Measurements from ENCODE around the gene ASPM.
"Not testable (repeated sequence)": the region's sequence is repeated elsewhere in the genome, so short reads cannot be mapped to it uniquely, and the experiment has no call there.

ASPM gene

DNA sequence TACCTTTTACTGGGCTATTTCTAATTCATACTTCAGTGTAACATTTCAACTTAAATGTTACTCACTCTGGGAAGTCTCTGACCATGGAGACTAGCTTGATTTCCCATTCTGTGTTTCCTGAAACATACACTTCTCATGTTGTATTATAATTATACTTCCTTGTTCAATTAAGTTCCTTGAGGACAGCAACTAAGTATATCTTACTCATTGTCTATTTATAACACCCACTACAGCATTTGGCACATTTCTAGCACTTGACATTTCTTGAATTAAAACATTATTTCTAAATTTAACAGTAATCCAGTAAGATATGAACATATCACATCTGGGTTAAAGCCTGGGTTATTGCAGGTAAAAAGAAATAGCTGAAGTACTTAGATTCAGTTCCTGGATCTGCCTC is 47.0 kb downstream of the ASPM start:
- in situ Hi-C loops (cut with HindIII; ENCODE audit: low pct_ligation_motif_present, low pct_unique_long_range_greater_than_20kb, low sequenced_read_pairs), result no loop called here
- DNase-seq, result no peak

- DNase-seq; in situ Hi-C loops (cut with HindIII; ENCODE audit: low pct_ligation_motif_present, low pct_unique_long_range_greater_than_20kb, low sequenced_read_pairs): not testable (repeated sequence)
Observed at GRCh38 chr1:197096971-197097370, 49.5 kb downstream of the ASPM start.

- no peak for DNase-seq
- in situ Hi-C loops (cut with HindIII; ENCODE audit: low pct_ligation_motif_present, low pct_unique_long_range_greater_than_20kb, low sequenced_read_pairs), result no loop called here
Observed at GRCh38 chr1:197096137-197096536, 50.3 kb downstream of the ASPM start.

DNA sequence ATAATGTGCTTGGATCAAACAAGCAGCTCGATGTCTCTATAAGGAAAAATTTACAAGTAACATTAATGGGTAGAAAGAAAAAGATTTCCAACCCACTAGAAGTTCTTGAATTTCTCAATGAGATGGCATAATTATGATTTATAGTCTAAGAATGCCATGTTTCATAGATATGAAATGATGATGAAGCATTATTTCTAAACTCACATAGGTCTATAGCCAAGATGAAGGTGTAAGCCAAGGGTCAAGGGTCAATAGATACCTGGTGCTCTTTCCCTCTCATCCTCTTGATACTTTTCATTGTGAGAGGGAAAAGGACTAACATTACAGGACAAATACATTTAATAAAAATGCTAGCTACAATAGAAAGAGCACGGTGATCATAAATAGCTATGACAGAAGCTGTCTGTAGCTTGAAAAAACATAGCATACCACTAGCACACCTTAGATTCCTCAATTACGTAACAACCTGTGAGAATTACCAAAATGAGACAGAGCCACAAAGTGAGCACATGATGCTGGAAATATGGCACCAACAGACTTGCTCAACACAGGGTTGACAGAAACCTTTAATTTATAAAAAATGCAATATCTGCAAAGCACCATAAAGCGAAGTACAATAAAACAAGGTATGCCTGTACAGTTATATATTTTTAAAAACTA is 53.1 kb downstream of the ASPM start:
- in situ Hi-C loops (cut with HindIII; ENCODE audit: low pct_ligation_motif_present, low pct_unique_long_range_greater_than_20kb, low sequenced_read_pairs), result no loop called here
- no peak for DNase-seq

DNA sequence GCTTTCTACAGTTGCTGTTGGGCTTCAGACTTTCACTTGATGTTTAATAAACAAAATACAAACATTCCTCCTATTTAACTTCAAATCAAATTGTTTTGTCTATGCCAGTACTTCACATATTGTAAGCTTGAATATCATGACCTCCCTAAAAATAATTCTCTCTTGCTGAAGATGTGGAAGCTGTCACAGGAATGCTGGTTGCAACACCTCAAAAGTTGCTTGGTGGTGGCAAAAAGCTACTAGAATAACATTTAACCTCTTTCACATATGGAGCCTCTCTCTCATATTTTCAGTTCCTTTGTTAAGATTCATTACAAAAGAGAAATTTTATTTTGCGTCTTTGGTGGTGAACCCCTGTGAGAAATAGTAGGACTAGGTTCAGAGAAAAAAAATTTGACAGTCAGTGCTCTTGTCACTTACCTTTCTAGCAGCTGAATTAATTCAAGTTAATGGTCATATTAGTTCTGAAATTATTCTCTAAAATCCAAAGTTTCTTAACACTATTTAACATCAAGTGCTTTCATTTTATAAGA is 53.9 kb downstream of the ASPM start:
- in situ Hi-C loops (cut with HindIII; ENCODE audit: low pct_ligation_motif_present, low pct_unique_long_range_greater_than_20kb, low sequenced_read_pairs), result no loop called here
- no peak for DNase-seq

DNA sequence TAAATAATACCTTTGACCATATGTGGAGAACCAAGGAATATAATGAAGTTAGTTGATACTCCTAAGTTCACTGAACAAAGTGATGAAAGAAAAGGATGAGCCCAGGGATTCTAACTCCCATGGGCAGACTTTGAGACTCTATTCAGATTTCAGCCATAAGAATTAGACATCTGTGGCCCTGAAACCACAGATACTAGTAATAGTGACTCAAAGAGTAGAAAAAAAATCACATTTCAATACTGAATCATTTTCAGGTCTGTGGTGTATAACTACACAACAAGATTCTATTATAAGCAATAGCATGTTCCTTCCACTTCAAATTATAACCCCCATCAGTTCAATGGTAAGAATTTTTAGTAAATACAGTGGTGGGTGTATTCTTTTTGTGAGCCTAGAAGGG is 63.0 kb downstream of the ASPM start:
- DNase-seq, result no peak
- in situ Hi-C loops (cut with HindIII; ENCODE audit: low pct_ligation_motif_present, low pct_unique_long_range_greater_than_20kb, low sequenced_read_pairs), result no loop called here

DNA sequence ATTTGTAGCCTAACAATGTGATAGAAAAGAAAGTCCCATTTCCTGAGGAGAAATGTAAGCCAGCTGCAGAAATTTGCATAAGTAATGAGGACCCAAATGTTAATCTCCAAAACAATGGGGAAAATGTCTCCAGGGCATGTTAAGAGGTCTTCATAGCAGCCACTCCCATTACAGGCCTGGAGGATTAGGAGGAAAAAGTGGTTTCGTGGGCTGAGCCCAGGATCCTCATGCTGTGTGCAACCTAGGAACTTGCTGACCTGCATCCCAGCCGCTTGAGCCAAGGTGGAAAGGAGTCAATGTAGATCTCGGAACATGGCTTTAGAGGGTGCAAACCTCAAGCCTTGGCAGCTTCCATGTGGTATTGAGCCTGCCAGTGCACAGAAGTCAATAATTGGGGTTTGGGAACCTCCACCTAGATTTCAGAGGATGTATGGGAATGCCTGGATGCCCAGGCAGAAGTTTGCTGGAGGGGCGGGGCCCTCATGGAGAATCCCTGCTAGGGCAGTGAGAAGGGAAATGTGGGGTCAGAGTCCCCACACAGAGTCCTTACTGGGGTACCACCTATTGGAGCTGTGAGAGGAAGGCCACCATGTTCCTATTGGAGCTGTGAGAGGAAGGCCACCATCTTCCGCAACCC is 65.2 kb downstream of the ASPM start:
- no peak for DNase-seq
- in situ Hi-C loops (cut with HindIII; ENCODE audit: low pct_ligation_motif_present, low pct_unique_long_range_greater_than_20kb, low sequenced_read_pairs), result no loop called here

- in situ Hi-C loops (cut with HindIII; ENCODE audit: low pct_ligation_motif_present, low pct_unique_long_range_greater_than_20kb, low sequenced_read_pairs), result no loop called here
- DNase-seq, result no peak
Observed at GRCh38 chr1:197080323-197080722, 66.1 kb downstream of the ASPM start.

- no peak for DNase-seq
- in situ Hi-C loops (cut with HindIII; ENCODE audit: low pct_ligation_motif_present, low pct_unique_long_range_greater_than_20kb, low sequenced_read_pairs), result no loop called here
Observed at GRCh38 chr1:197076585-197076984, 69.9 kb downstream of the ASPM start.

DNA sequence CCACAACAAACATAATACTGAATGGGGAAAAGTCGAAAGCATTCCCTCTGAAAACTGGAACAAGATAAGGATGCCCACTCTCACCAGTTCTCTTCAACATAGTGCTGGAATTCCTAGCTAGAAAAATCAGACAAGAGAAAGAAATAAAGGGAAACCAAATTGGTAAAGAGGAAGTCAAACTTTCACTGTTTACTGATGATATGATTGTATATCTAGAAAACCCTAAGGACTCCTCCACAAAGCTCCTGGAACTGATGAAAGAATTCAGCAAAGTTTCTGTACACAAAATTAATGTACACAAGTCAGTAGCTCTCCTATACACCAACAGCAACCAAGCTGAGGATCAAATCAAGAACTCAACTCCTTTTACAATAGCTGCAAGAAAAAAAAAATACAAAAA is 72.5 kb downstream of the ASPM start:
- no peak for DNase-seq
- in situ Hi-C loops (cut with HindIII; ENCODE audit: low pct_ligation_motif_present, low pct_unique_long_range_greater_than_20kb, low sequenced_read_pairs), result no loop called here

DNA sequence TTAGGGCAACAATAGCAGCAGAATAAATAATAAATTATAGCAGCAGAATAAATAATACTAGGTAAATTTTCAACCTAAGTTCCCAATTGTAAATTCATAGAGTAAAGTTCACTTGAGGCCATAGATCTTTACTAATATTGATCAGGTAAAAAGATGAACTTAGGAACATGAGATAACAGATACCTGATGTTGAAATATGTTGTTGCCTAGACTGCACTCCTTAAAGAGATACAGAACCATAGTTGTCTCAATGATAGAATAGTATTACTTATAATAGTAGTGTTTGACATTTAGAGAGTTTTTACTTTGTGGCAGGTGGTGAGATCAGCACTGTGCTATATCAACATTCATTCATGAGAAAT is 79.0 kb downstream of the ASPM start:
- DNase-seq, result no peak
- in situ Hi-C loops (cut with HindIII; ENCODE audit: low pct_ligation_motif_present, low pct_unique_long_range_greater_than_20kb, low sequenced_read_pairs), result no loop called here

DNA sequence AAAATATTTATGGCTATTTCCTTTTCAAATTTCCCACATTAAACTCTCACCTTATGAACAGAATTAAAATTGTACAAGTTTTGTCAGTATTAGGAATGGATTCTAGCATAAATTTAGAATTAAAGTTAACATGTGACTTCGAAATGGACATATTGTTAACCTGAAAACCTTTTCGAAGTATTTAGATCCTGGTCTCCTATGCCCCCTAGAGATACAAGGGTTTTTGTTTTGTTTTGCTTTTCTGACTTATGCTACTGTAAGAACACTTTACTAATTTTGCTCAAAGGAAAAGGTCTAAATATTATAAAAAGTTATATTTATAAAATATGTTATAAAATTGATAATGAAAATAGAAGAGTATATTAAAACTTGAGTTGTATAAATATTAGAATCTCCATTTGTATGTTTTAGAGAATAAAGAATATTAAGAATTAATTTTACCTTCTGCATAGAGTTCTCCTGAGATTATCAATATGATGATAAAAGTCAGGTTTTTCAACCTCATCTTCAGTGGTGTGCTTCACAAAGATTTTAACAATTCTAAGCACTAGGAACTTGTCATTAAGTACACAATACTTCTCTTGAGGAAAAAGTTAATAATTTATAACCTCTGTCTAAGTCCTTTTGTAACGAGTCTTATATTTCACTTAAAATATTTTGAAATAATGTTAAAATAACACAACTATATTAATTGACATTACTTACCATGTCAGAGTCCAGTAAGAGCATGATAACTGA is 79.6 kb downstream of the ASPM start, which contains the start of gene F13B:
F13B (minus strand) TSS at position 542 of the 738 bp plus-strand sequence; CDS start at position 505, 37 bp downstream.
- in situ Hi-C loops (cut with HindIII; ENCODE audit: low pct_ligation_motif_present, low pct_unique_long_range_greater_than_20kb, low sequenced_read_pairs), result no loop called here
- no peak for DNase-seq

DNA sequence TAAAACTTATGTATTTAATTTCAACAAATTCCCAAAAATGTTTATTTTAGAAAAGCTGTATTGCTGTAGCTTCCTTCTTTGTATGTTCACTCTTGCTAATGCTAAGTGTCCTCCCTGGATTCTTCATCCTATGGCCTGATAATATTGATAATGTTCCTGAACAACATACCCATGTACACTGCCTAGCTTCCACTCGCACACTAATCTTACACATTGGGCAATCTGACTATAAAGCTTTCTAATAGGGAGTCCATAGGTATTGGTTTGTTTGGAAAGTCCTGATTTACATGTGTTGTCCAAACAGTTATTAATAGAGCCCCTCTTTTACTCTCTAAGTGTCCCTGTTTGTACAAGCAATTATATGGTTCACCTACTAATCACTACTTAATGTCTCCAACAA is 80.2 kb downstream of the ASPM start:
- in situ Hi-C loops (cut with HindIII; ENCODE audit: low pct_ligation_motif_present, low pct_unique_long_range_greater_than_20kb, low sequenced_read_pairs), result no loop called here
- no peak for DNase-seq

DNA sequence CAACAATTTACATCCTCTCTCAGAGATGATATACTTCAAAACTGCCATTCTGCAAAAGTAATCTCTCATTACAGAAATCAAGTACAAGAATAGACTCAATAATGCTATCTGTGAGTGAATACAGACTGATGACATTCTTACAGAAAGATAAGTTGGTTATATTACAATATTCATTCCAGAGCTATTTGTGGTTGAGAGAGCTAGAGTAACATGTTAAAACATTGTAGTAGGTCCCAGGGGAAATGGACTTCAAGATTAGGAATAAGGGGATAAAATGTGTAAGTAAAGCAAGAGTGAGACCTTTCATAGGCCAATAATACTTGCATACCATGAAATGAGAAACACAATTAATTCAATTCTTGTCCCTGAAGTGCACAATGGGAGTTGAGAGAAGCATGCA is 80.9 kb downstream of the ASPM start:
- in situ Hi-C loops (cut with HindIII; ENCODE audit: low pct_ligation_motif_present, low pct_unique_long_range_greater_than_20kb, low sequenced_read_pairs), result no loop called here
- no peak for DNase-seq

GRCh38 chr1:197063212-197063611 is 83.3 kb downstream of the ASPM start:
- DNase-seq, result no peak

DNA sequence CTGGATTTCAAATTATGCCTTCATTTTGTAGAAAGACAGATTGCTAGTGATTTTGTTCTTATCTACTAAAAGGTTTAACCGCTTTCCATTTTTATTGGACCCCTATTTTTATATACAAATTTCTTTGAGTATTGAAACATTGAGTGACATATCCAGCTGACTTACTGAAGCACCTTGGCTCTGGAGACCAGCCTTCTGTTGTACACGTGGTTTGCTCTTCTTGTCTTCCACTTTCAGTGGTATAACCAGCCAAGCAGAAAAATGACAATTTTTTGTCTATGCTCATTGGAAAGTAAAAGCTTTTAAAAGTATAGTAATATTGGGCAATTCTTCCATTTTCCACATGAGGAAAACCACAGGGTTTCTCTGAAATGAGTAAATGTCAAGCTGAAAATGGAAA is 83.8 kb downstream of the ASPM start:
- in situ Hi-C loops (cut with HindIII; ENCODE audit: low pct_ligation_motif_present, low pct_unique_long_range_greater_than_20kb, low sequenced_read_pairs), result no loop called here
- DNase-seq, result no peak

More at GRCh38 chr1:197063212-197063611, 83.3 kb downstream of the ASPM start:
- in situ Hi-C loops (cut with HindIII; ENCODE audit: low pct_ligation_motif_present, low pct_unique_long_range_greater_than_20kb, low sequenced_read_pairs), result no loop called here

- no peak for DNase-seq
- in situ Hi-C loops (cut with HindIII; ENCODE audit: low pct_ligation_motif_present, low pct_unique_long_range_greater_than_20kb, low sequenced_read_pairs), result no loop called here
Observed at GRCh38 chr1:197049100-197049499, 97.4 kb downstream of the ASPM start.

DNA sequence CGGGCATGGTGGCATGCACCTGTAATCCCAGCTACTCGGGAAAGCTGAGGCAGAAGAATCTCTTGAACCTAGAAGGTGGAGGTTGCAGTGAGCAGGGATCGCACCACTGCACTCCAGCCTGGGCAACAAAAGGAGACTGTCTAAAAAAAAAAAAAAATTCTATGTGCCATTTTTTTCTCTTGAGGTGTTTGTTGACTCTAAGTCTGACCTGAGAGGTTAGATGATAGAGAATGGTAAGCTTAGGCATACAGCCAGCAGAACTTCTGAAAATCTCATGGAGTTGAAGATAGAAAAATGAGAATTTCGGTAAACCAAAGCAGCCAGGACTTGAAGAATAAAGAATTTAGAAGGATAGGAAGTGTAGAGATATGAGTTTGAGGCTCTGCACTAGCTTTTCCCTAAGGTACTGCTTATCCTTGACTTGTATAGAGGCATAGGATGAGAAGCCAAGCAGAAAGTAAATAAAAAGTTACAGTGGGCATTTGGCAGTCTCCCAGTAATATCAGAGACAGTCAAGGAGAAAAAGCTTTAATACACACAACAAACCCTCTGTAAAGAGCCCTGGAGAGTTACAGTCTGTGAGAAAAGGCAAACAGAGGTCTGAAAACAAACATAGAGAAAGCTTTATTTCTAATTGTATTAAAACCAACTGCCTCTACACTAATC is 103.7 kb downstream of the ASPM start:
- DNase-seq, result no peak
- in situ Hi-C loops (cut with HindIII; ENCODE audit: low pct_ligation_motif_present, low pct_unique_long_range_greater_than_20kb, low sequenced_read_pairs), result no loop called here
